ENCODE measurements around the gene MTX3. TPM values are rescaled to one million over a fixed set of nuclear protein-coding genes. Genes with fewer than 3 reads are reported as not detected.

Gene MTX3
- total RNA-seq, 1 experiment from 2014 or later = 34.9 TPM

DNA sequence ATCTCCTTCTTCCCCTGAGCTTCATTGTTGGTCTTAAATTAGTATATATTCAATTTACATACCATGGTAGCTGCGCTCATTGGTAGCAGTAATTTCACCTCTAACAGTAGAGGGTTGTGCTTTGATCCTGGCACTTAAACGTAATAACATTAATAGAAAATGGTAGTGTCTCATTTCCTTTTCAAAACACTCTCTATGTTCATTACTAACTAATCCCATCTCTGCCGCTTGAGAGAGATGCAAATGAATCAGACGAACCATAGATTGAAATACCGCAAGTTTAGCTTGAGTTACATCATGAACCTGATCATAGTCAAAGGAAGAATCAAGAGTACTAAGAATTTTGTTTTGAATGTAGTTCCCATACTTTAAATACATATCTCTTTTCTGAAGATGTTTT lies 46.3 kb upstream of the MTX3 start:
- BruUV-seq (replicated peaks) = no TSS peak
- ChIA-PET RAD21 (ENCODE audit: low non-redundant PET in 1 of 2, low total read pairs in 2 of 2, uncharacterized antibody in 2 of 2, unreplicated experiment in 2 of 2) (no interaction called here), CTCF (no interaction called here), POLR2A (no interaction called here)
- H3K36me3 ChIP-seq (ENCODE audit: control insufficient read depth in 1 of 2, insufficient read depth in 2 of 2, low read length in 2 of 2) = no peaks in the 10 kb centered on the region
- intact Hi-C loops (cut with micrococcal nuclease) = no loop called here
- H3K9ac ChIP-seq (ENCODE audit: low read length) = no peak overlapping the region
- H3K4me1 ChIP-seq (ENCODE audit: control insufficient read depth in 1 of 2, insufficient read depth in 2 of 2, low read length in 2 of 2) = no peaks in the 10 kb centered on the region
- no peaks in the 10 kb centered on the region for H3K9me2 ChIP-seq (ENCODE audit: insufficient read depth)
- no peak overlapping the region for H3K27ac ChIP-seq (ENCODE audit: low read depth, low read length)
- H3K4me3 ChIP-seq (replicated peaks in 1 of 2; ENCODE audit: low read depth in 1 of 2, low read length in 2 of 2) = no peak overlapping the region
- H3K4me2 ChIP-seq (ENCODE audit: low read length) = no peak overlapping the region
- no peaks in the 10 kb centered on the region for H3K79me2 ChIP-seq (ENCODE audit: insufficient read depth, low read length)
- ATAC-seq (no peak), DNase-seq (ENCODE audit: low read depth, low spot score) (no peak)
- H2AFZ ChIP-seq (ENCODE audit: low read depth, low read length, poor library complexity, severe bottlenecking) = no peak overlapping the region
- TF ChIP-seq, protein P1, sequence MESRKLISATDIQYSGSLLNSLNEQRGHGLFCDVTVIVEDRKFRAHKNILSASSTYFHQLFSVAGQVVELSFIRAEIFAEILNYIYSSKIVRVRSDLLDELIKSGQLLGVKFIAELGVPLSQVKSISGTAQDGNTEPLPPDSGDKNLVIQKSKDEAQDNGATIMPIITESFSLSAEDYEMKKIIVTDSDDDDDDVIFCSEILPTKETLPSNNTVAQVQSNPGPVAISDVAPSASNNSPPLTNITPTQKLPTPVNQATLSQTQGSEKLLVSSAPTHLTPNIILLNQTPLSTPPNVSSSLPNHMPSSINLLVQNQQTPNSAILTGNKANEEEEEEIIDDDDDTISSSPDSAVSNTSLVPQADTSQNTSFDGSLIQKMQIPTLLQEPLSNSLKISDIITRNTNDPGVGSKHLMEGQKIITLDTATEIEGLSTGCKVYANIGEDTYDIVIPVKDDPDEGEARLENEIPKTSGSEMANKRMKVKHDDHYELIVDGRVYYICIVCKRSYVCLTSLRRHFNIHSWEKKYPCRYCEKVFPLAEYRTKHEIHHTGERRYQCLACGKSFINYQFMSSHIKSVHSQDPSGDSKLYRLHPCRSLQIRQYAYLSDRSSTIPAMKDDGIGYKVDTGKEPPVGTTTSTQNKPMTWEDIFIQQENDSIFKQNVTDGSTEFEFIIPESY (IDR thresholded peaks at IDR 0.05; ENCODE audit: extremely low read depth, insufficient replicate concordance, low read length) = no peak
- no peak for TF ChIP-seq YY1 (IDR thresholded peaks at IDR 0.05; ENCODE audit: extremely low read depth, insufficient replicate concordance, low read depth, low read length)
- TF ChIP-seq, protein P2, sequence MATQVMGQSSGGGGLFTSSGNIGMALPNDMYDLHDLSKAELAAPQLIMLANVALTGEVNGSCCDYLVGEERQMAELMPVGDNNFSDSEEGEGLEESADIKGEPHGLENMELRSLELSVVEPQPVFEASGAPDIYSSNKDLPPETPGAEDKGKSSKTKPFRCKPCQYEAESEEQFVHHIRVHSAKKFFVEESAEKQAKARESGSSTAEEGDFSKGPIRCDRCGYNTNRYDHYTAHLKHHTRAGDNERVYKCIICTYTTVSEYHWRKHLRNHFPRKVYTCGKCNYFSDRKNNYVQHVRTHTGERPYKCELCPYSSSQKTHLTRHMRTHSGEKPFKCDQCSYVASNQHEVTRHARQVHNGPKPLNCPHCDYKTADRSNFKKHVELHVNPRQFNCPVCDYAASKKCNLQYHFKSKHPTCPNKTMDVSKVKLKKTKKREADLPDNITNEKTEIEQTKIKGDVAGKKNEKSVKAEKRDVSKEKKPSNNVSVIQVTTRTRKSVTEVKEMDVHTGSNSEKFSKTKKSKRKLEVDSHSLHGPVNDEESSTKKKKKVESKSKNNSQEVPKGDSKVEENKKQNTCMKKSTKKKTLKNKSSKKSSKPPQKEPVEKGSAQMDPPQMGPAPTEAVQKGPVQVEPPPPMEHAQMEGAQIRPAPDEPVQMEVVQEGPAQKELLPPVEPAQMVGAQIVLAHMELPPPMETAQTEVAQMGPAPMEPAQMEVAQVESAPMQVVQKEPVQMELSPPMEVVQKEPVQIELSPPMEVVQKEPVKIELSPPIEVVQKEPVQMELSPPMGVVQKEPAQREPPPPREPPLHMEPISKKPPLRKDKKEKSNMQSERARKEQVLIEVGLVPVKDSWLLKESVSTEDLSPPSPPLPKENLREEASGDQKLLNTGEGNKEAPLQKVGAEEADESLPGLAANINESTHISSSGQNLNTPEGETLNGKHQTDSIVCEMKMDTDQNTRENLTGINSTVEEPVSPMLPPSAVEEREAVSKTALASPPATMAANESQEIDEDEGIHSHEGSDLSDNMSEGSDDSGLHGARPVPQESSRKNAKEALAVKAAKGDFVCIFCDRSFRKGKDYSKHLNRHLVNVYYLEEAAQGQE (IDR thresholded peaks at IDR 0.05; ENCODE audit: low read depth) = no peak
- no peak for TF ChIP-seq SIN3A (IDR thresholded peaks at IDR 0.05; ENCODE audit: low read depth)
- no peak for TF ChIP-seq FOSL1 (IDR thresholded peaks at IDR 0.05; ENCODE audit: low read depth)
- TF ChIP-seq EZH2phosphoT487 (IDR thresholded peaks at IDR 0.05; ENCODE audit: borderline replicate concordance) = no peak
- no peak for TF ChIP-seq EZH2 (IDR thresholded peaks at IDR 0.05)
- no peak for TF ChIP-seq CEBPB (IDR thresholded peaks at IDR 0.05; ENCODE audit: low read depth)
- TF ChIP-seq, protein P3, sequence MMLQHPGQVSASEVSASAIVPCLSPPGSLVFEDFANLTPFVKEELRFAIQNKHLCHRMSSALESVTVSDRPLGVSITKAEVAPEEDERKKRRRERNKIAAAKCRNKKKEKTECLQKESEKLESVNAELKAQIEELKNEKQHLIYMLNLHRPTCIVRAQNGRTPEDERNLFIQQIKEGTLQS (IDR thresholded peaks at IDR 0.05) = no peak
- TF ChIP-seq POLR2AphosphoS5 (IDR thresholded peaks at IDR 0.05; ENCODE audit: low read depth, low read length) = no peak
- TF ChIP-seq ZNF274 (IDR thresholded peaks at IDR 0.05; ENCODE audit: low read depth, low read length) = no peak
- TF ChIP-seq ZFX (IDR thresholded peaks at IDR 0.05) = no peak
- no peak for TF ChIP-seq CBX3 (IDR thresholded peaks at IDR 0.05; ENCODE audit: low read depth)
- no peak for TF ChIP-seq EGR1 (IDR thresholded peaks at IDR 0.05; ENCODE audit: low read depth)
- no peaks in the 10 kb centered on the region for H3K27me3 ChIP-seq (ENCODE audit: insufficient read depth, low read length)
- H4K20me1 ChIP-seq (ENCODE audit: insufficient read depth) = no peaks in the 10 kb centered on the region
- no peaks in the 10 kb centered on the region for H3K9me3 ChIP-seq (ENCODE audit: control insufficient read depth in 1 of 2, insufficient read depth in 1 of 2, low read depth in 1 of 2, low read length in 2 of 2)

Data from HCT116 (cell line).